GM12878 (cell line): Measurements from ENCODE around the gene MSI2. TPM values are rescaled to one million over a fixed set of nuclear protein-coding genes. Genes with fewer than 3 reads are reported as not detected.

Experiments
- BHLHE40 ChIP-seq, 2 experiments: fragments of 450-650 bp in 1 of 2; IDR thresholded peaks; 2 replicates each; pipeline ENCODE4 v1.6.1; 2011 to 2017; ENCODE audit warnings: low read depth in 2 of 2, borderline replicate concordance in 1 of 2, improper control_type of control experiment in 1 of 2, low read length in 1 of 2, mild to moderate bottlenecking in 1 of 2
- CHD1 ChIP-seq: IDR thresholded peaks from 2 replicates; pipeline ENCODE4 v1.6.1; 2012; ENCODE audit warnings: low read depth, low read length, improper control_type of control experiment
- FOXM1 ChIP-seq: IDR thresholded peaks from 2 replicates; pipeline ENCODE4 v1.6.1; 2012; ENCODE audit warnings: low read depth, mild to moderate bottlenecking, inconsistent platforms, low read length, moderate library complexity
- GATAD2B ChIP-seq: fragments of 450-650 bp; conservative IDR thresholded peaks from 2 replicates; pipeline ENCODE4 v1.6.1; 2017; ENCODE audit warnings: low read depth, mild to moderate bottlenecking, moderate library complexity
- JUNB ChIP-seq: IDR thresholded peaks from 2 replicates; pipeline ENCODE4 v1.6.1; 2016; ENCODE audit warnings: antibody characterized with exemption, mild to moderate bottlenecking
- MEF2B ChIP-seq: fragments of 450-650 bp; IDR thresholded peaks from 2 replicates; pipeline ENCODE4 v1.6.1; 2018; ENCODE audit warnings: mild to moderate bottlenecking, moderate library complexity; ENCODE audit not compliant: partially characterized antibody, poor library complexity, severe bottlenecking
- SIX5 ChIP-seq: IDR thresholded peaks from 2 replicates; pipeline ENCODE4 v1.6.1; 2011; ENCODE audit warnings: mild to moderate bottlenecking, low read depth, low read length, moderate library complexity; ENCODE audit not compliant: severe bottlenecking
- SMAD5 ChIP-seq: IDR thresholded peaks from 2 replicates; pipeline ENCODE4 v1.6.1; 2016; ENCODE audit warnings: antibody characterized with exemption, low read depth
- SREBF2 ChIP-seq: IDR thresholded peaks from 2 replicates; pipeline ENCODE4 v1.6.1; 2012; ENCODE audit warnings: mild to moderate bottlenecking, low read length
- SRF ChIP-seq, 2 experiments: IDR thresholded peaks; 2 replicates each; pipeline ENCODE4 v1.6.1; 2011; ENCODE audit warnings: low read depth in 2 of 2, low read length in 2 of 2, mild to moderate bottlenecking in 1 of 2, moderate library complexity in 1 of 2
- STAT1 ChIP-seq: fragments of 450-650 bp; conservative IDR thresholded peaks from 2 replicates; pipeline ENCODE4 v1.6.1; 2014; ENCODE audit warnings: antibody characterized with exemption, mild to moderate bottlenecking
- SUZ12 ChIP-seq: fragments of 200-600 bp; sonication (generic); IDR thresholded peaks from one replicate; pipeline ENCODE4 v1.6.1; 2018; ENCODE audit warnings: antibody characterized with exemption, mild to moderate bottlenecking; ENCODE audit not compliant: unreplicated experiment
- ZNF274 ChIP-seq: IDR thresholded peaks from one replicate; pipeline ENCODE4 v1.8.0; 2011; ENCODE audit not compliant: insufficient read length, insufficient read depth
- ZNF622 ChIP-seq: fragments of 450-650 bp; IDR thresholded peaks from 2 replicates; pipeline ENCODE4 v1.6.1; 2017; ENCODE audit warnings: mild to moderate bottlenecking, inconsistent platforms
- ZSCAN29 ChIP-seq: fragments of 450-650 bp; IDR thresholded peaks from 2 replicates; pipeline ENCODE4 v1.6.1; 2017; ENCODE audit warnings: mild to moderate bottlenecking, moderate library complexity
- polyA plus RNA-seq, 11 experiments: library from polyadenylated mRNA; depleted of rRNA in 4 of 11; unstranded in 6 of 11; stranded (reverse) in 5 of 11; fragments of >200 nt; fragmentation: Nextera tagmentation in 4 of 11; fragmentation: Illumina TruSeq in 1 of 11; extraction: Ambion mirVana in 4 of 11; extraction: Trizol in 1 of 11; gene quantifications; 1 replicate in 1 of 11; 2 replicates in 10 of 11; pipeline versions ENCODE4 v1.2.1 to v1.2.3, GENCODE V29; 2011 to 2016; ENCODE audit warnings: inconsistent platforms in 2 of 11, missing spikeins in 2 of 11, low read depth in 1 of 11
- total RNA-seq, 4 experiments: library from RNA; depleted of rRNA in 3 of 4; stranded (reverse); fragments of >200 nt in 3 of 4; fragmentation: Illumina TruSeq in 1 of 4; extraction: Trizol in 1 of 4; gene quantifications; 2 replicates each; pipeline versions ENCODE4 v1.2.1 to v1.2.3, GENCODE V29; 2013 to 2021
- TF ChIP-seq, protein P1 (sequence below): IDR thresholded peaks from 2 replicates; pipeline ENCODE4 v1.6.1; 2012; ENCODE audit warnings: improper control_type of control experiment, low read depth, low read length; ENCODE audit not compliant: insufficient replicate concordance
- TF ChIP-seq, protein P2 (sequence below): fragments of 450-650 bp; formaldehyde crosslinking; IDR thresholded peaks from 2 replicates; pipeline ENCODE4 v1.5.0; 2022; ENCODE audit warnings: mild to moderate bottlenecking, missing genetic modification characterization
- TF ChIP-seq, protein P3 (sequence below): fragments of 450-650 bp; IDR thresholded peaks from 2 replicates; pipeline ENCODE4 v1.6.1; 2016; ENCODE audit warnings: mild to moderate bottlenecking

Gene MSI2
- total and polyA plus RNA-seq, 10 of the 15 experiments (the other 5 are each of a cell fraction or from before 2014, with no cell fraction given): 6.1 to 76.1 (median 42.0) TPM

DNA sequence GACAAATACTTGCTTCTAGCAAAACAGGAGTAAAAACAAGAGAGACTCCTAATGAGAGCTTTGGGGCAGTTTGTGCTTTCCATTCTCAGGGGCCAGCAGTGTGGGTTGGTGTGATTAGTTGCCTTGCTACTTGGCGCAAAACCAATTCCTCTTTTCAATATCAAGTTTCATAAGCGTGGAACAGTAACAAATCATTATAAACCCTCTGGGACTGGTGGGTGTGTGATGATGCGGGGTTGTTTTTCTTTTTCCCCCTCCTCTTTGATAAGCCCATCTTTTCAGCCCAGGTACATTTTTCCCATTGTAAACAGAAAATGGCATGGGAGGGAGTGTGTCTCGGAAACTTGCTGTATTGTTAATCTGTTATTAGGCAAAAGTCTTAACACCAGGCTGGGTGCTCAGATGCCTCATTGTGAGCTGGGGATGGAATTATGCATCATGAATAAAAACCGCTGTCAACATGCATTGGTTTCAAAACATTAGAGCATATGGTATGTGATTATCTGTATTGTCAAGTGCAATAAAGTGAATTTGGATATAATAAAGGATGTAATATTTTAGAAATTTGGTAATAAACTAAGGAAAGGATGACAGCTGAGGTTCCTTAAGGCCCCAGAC, 322.4 kb downstream of the MSI2 start (continued):
- TF ChIP-seq FOXM1 (no peak), JUNB (0 out of 2 replicates have a peak, but pooled peaks have one; percentile 1), BHLHE40 (IDR thresholded peaks at IDR 0.05; ENCODE audit: borderline replicate concordance in 1 of 2, low read depth in 2 of 2, low read length in 1 of 2) (no peak), MEF2B (peak; percentile 83), SRF (IDR thresholded peaks at IDR 0.05; ENCODE audit: low read depth in 2 of 2, low read length in 2 of 2) (no peak), GATAD2B (0 out of 2 replicates have a peak, but pooled peaks have one; percentile 47), SREBF2 (no peak), ZNF274 (no peak), ZSCAN29 (no peak), CHD1 (no peak), SUZ12 (no peak), STAT1 (no peak), ZNF622 (no peak), SIX5 (no peak), SMAD5 (no peak)
- TF ChIP-seq, protein P1, sequence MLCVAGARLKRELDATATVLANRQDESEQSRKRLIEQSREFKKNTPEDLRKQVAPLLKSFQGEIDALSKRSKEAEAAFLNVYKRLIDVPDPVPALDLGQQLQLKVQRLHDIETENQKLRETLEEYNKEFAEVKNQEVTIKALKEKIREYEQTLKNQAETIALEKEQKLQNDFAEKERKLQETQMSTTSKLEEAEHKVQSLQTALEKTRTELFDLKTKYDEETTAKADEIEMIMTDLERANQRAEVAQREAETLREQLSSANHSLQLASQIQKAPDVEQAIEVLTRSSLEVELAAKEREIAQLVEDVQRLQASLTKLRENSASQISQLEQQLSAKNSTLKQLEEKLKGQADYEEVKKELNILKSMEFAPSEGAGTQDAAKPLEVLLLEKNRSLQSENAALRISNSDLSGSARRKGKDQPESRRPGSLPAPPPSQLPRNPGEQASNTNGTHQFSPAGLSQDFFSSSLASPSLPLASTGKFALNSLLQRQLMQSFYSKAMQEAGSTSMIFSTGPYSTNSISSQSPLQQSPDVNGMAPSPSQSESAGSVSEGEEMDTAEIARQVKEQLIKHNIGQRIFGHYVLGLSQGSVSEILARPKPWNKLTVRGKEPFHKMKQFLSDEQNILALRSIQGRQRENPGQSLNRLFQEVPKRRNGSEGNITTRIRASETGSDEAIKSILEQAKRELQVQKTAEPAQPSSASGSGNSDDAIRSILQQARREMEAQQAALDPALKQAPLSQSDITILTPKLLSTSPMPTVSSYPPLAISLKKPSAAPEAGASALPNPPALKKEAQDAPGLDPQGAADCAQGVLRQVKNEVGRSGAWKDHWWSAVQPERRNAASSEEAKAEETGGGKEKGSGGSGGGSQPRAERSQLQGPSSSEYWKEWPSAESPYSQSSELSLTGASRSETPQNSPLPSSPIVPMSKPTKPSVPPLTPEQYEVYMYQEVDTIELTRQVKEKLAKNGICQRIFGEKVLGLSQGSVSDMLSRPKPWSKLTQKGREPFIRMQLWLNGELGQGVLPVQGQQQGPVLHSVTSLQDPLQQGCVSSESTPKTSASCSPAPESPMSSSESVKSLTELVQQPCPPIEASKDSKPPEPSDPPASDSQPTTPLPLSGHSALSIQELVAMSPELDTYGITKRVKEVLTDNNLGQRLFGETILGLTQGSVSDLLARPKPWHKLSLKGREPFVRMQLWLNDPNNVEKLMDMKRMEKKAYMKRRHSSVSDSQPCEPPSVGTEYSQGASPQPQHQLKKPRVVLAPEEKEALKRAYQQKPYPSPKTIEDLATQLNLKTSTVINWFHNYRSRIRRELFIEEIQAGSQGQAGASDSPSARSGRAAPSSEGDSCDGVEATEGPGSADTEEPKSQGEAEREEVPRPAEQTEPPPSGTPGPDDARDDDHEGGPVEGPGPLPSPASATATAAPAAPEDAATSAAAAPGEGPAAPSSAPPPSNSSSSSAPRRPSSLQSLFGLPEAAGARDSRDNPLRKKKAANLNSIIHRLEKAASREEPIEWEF: no peak
- TF ChIP-seq, protein P2, sequence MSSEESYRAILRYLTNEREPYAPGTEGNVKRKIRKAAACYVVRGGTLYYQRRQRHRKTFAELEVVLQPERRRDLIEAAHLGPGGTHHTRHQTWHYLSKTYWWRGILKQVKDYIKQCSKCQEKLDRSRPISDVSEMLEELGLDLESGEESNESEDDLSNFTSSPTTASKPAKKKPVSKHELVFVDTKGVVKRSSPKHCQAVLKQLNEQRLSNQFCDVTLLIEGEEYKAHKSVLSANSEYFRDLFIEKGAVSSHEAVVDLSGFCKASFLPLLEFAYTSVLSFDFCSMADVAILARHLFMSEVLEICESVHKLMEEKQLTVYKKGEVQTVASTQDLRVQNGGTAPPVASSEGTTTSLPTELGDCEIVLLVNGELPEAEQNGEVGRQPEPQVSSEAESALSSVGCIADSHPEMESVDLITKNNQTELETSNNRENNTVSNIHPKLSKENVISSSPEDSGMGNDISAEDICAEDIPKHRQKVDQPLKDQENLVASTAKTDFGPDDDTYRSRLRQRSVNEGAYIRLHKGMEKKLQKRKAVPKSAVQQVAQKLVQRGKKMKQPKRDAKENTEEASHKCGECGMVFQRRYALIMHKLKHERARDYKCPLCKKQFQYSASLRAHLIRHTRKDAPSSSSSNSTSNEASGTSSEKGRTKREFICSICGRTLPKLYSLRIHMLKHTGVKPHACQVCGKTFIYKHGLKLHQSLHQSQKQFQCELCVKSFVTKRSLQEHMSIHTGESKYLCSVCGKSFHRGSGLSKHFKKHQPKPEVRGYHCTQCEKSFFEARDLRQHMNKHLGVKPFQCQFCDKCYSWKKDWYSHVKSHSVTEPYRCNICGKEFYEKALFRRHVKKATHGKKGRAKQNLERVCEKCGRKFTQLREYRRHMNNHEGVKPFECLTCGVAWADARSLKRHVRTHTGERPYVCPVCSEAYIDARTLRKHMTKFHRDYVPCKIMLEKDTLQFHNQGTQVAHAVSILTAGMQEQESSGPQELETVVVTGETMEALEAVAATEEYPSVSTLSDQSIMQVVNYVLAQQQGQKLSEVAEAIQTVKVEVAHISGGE (CRISPR knock-in tag): no peak
- TF ChIP-seq, protein P3, sequence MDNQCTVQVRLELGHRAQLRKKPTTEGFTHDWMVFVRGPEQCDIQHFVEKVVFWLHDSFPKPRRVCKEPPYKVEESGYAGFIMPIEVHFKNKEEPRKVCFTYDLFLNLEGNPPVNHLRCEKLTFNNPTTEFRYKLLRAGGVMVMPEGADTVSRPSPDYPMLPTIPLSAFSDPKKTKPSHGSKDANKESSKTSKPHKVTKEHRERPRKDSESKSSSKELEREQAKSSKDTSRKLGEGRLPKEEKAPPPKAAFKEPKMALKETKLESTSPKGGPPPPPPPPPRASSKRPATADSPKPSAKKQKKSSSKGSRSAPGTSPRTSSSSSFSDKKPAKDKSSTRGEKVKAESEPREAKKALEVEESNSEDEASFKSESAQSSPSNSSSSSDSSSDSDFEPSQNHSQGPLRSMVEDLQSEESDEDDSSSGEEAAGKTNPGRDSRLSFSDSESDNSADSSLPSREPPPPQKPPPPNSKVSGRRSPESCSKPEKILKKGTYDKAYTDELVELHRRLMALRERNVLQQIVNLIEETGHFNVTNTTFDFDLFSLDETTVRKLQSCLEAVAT: no peak
